ENCODE results near the gene TNKS2.
"Not testable (repeated sequence)": the region's sequence is repeated elsewhere in the genome, so short reads cannot be mapped to it uniquely, and the experiment has no call there.

TNKS2 gene

GRCh38 chr10:91796331-91797047 is 1.7 kb upstream of the TNKS2 start:
- DNase-seq (ENCODE audit: low spot score), result peak; percentile 83

GRCh38 chr10:91797048-91797690 is 1.1 kb upstream of the TNKS2 start:
- DNase-seq (ENCODE audit: low spot score), result peak; percentile 5

- DNase-seq (ENCODE audit: low spot score), result peak; percentile 31
Measured at GRCh38 chr10:91798649-91799611, 704 bp downstream of the TNKS2 start.

- DNase-seq (ENCODE audit: low spot score), result no peak
Measured at GRCh38 chr10:91799612-91799975, 1.4 kb downstream of the TNKS2 start.

GRCh38 chr10:91800182-91800581 is 2.0 kb downstream of the TNKS2 start:
- DNase-seq (ENCODE audit: low spot score), result no peak

GRCh38 chr10:91800756-91801155 is 2.5 kb downstream of the TNKS2 start:
- DNase-seq (ENCODE audit: low spot score), result no peak

GRCh38 chr10:91803386-91804125 is 5.3 kb downstream of the TNKS2 start:
- no peak for DNase-seq (ENCODE audit: low spot score)

- no peak for DNase-seq (ENCODE audit: low spot score)
Measured at GRCh38 chr10:91804126-91804510, 5.9 kb downstream of the TNKS2 start.

- DNase-seq (ENCODE audit: low spot score), result no peak
Measured at GRCh38 chr10:91805110-91805838, 7.0 kb downstream of the TNKS2 start.

- not testable (repeated sequence) for DNase-seq (ENCODE audit: low spot score)
Measured at GRCh38 chr10:91807264-91807663, 9.0 kb downstream of the TNKS2 start.

- DNase-seq (ENCODE audit: low spot score), result no peak
Measured at GRCh38 chr10:91813251-91813650, 15.0 kb downstream of the TNKS2 start.

- DNase-seq (ENCODE audit: low spot score), result no peak
Measured at GRCh38 chr10:91816981-91817380, 18.8 kb downstream of the TNKS2 start.

- no peak for DNase-seq (ENCODE audit: low spot score)
Measured at GRCh38 chr10:91820144-91820543, 21.9 kb downstream of the TNKS2 start.

GRCh38 chr10:91824076-91824475 is 25.9 kb downstream of the TNKS2 start:
- DNase-seq (ENCODE audit: low spot score), result no peak

- no peak for DNase-seq (ENCODE audit: low spot score)
Measured at GRCh38 chr10:91829268-91829667, 31.0 kb downstream of the TNKS2 start.

- no peak for DNase-seq (ENCODE audit: low spot score)
Measured at GRCh38 chr10:91838199-91838598, 40.0 kb downstream of the TNKS2 start.

- DNase-seq (ENCODE audit: low spot score), result no peak
Measured at GRCh38 chr10:91843083-91843482, 44.9 kb downstream of the TNKS2 start.

GRCh38 chr10:91856637-91857036 is 58.4 kb downstream of the TNKS2 start:
- no peak for DNase-seq (ENCODE audit: low spot score)

- no peak for DNase-seq (ENCODE audit: low spot score)
Measured at GRCh38 chr10:91860885-91861284, 62.7 kb downstream of the TNKS2 start.

- DNase-seq (ENCODE audit: low spot score), result no peak
Measured at GRCh38 chr10:91864099-91864498, 65.9 kb downstream of the TNKS2 start.

- DNase-seq (ENCODE audit: low spot score), result peak; percentile 23
Measured at GRCh38 chr10:91864744-91865143, 66.5 kb downstream of the TNKS2 start.
